ENCODE data around the gene KRT1.

KRT1 gene

DNA sequence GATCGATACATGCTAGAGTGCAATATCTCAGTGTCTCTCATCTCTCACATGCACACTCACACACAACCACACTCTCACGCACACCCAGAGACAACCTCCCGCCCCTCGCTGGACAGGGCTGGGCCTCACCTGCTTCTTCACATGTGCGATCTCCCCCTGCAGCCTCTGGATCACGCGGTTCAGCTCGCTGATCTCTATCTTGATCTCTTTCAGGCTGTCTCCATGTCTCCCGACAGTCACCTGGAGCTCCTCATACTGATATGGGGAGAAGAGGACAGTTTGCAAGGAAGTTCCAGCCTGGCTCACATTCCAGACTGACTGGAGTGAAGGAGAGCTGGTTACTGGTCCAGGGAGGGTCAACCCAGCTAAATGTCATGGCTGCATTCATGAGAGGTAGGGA lies 32.6 kb downstream of the KRT1 start:
- TF ChIP-seq EZH2 (IDR thresholded peaks at IDR 0.05) = no peak
- no peak for TF ChIP-seq FOXP2 (optimal IDR thresholded peaks at IDR 0.05; ENCODE audit: control extremely low read depth, extremely low read length, insufficient read depth)
- no peak for TF ChIP-seq POLR2AphosphoS5 (IDR thresholded peaks at IDR 0.05; ENCODE audit: borderline replicate concordance, low read depth, low read length)
- no peaks in the 10 kb centered on the region for H3K36me3 ChIP-seq (ENCODE audit: insufficient read depth, low read length)
- H3K4me3 ChIP-seq = no peak overlapping the region
- H3K27ac ChIP-seq = no peak overlapping the region
- H3K9me3 ChIP-seq (ENCODE audit: low read depth, low read length) = no peaks in the 10 kb centered on the region
- DNase-seq (ENCODE audit: low read depth, low spot score) = no peak
- no peak overlapping the region for H3K9ac ChIP-seq (ENCODE audit: insufficient read length)

DNA sequence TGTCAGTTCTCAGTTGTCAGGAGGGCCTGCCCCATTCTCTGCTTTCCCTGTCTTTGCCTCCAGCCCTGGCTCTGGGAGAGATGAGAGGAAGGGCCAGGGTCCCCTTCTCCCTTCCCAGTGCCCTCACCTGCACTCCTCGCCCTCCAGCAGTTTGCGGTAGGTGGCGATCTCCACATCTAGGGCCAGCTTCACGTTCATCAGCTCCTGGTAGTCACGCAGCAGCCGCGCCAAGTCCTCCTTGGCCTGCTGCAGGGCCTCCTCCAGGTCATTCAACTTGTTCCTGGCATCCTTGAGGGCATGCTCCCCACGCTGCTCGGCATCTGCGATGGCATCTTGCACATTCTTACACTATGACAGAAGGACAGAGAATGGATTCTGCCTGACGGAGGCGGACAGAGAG lies 33.6 kb downstream of the KRT1 start:
- Histone ChIP-seq H3K9me3 (ENCODE audit: low read depth, low read length) (no peaks in the 10 kb centered on the region), H3K36me3 (ENCODE audit: insufficient read depth, low read length) (no peaks in the 10 kb centered on the region)

DNA sequence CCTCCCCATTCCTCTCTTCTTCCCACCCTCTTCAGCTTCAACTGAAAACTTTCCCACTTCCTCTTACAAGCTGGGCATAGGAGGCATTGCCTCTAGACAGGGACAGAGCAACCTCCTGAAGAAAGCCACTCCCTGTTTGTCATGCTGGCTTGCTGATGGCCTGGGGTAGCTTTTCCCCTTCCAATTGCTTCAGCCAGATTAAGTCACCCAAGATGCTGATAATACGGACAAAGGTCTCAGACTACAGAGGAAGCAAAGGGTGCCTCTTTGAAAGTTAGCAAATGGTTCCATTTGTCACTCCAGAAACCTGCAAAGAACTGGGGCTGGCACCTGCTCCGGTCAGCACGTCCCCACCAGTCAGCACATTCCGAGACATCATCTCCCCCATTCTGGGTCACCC lies 34.2 kb downstream of the KRT1 start:
- Histone ChIP-seq H3K9me3 (ENCODE audit: low read depth, low read length) (no peaks in the 10 kb centered on the region), H3K36me3 (ENCODE audit: insufficient read depth, low read length) (no peaks in the 10 kb centered on the region), H3K27ac (no peak overlapping the region), H3K4me3 (no peak overlapping the region), H3K9ac (ENCODE audit: insufficient read length) (no peak overlapping the region)
- no peak for TF ChIP-seq POLR2AphosphoS5 (IDR thresholded peaks at IDR 0.05; ENCODE audit: borderline replicate concordance, low read depth, low read length)
- no peak for TF ChIP-seq FOXP2 (optimal IDR thresholded peaks at IDR 0.05; ENCODE audit: control extremely low read depth, extremely low read length, insufficient read depth)
- no peak for DNase-seq (ENCODE audit: low read depth, low spot score)

More for the DNA sequence above, 33.6 kb downstream of the KRT1 start:
- Histone ChIP-seq H3K9ac (ENCODE audit: insufficient read length) (no peak overlapping the region), H3K27ac (no peak overlapping the region), H3K4me3 (no peak overlapping the region)
- no peak for TF ChIP-seq FOXP2 (optimal IDR thresholded peaks at IDR 0.05; ENCODE audit: control extremely low read depth, extremely low read length, insufficient read depth)
- no peak for TF ChIP-seq POLR2AphosphoS5 (IDR thresholded peaks at IDR 0.05; ENCODE audit: borderline replicate concordance, low read depth, low read length)
- no peak for TF ChIP-seq EZH2 (IDR thresholded peaks at IDR 0.05)
- DNase-seq (ENCODE audit: low read depth, low spot score) = no peak

DNA sequence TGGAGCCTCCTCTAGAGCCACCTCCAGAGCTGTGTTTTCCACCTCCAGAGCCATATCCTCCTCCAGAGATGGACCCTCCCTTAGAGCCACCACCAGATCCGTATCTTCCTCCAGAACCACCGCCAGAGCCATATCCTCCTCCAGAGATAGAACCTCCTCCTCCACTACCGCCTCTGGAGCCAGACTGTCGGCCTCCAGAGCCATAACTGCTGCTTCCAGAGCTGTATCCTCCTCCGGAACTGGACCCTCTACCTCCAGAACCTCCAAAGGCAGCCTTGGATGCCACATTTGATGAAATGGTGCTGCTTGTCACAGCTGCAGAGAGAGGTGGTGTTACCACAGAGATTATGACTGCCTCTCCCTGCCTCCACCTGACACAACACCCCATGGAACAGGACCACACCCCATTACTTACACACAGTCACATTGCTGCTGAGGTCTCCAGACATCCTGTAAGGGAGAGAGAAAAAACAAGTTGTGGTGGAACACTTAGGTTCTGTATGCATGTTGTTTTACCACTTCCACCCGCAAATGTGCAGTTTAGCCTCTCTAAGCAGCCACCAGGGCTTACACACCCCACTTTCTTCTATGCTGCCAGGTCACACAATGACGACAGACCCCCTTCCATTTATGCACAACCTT lies 35.0 kb downstream of the KRT1 start:
- no peak for DNase-seq (ENCODE audit: low read depth, low spot score)
- Histone ChIP-seq H3K4me3 (no peak overlapping the region), H3K9ac (ENCODE audit: insufficient read length) (no peak overlapping the region), H3K36me3 (ENCODE audit: insufficient read depth, low read length) (no peaks in the 10 kb centered on the region), H3K27ac (no peak overlapping the region), H3K9me3 (ENCODE audit: low read depth, low read length) (no peaks in the 10 kb centered on the region)
- TF ChIP-seq POLR2AphosphoS5 (IDR thresholded peaks at IDR 0.05; ENCODE audit: borderline replicate concordance, low read depth, low read length) = no peak
- TF ChIP-seq FOXP2 (optimal IDR thresholded peaks at IDR 0.05; ENCODE audit: control extremely low read depth, extremely low read length, insufficient read depth) = no peak
- no peak for TF ChIP-seq EZH2 (IDR thresholded peaks at IDR 0.05)

DNA sequence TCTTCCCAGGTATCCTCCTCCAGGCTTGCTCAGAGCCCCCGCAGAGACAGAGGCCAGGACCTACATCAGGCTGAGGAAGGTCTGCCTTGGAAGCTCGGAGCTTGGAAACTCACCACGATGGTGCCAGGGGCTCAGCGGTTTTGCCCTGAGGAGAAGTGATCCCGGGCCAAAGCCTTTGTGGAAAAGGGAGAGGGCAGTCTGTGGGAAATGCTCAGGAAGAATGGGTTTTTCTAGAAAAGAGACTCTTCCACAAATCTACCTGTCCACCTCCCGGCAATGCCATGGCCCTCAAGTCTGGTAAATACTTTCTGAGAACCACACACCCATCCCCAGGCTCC lies 36.2 kb downstream of the KRT1 start:
- no peak overlapping the region for H3K9ac ChIP-seq (ENCODE audit: insufficient read length)
- no peak overlapping the region for H3K4me3 ChIP-seq
- H3K27ac ChIP-seq = no peak overlapping the region
- TF ChIP-seq EZH2 (IDR thresholded peaks at IDR 0.05) = no peak
- no peak for TF ChIP-seq POLR2AphosphoS5 (IDR thresholded peaks at IDR 0.05; ENCODE audit: borderline replicate concordance, low read depth, low read length)
- TF ChIP-seq FOXP2 (optimal IDR thresholded peaks at IDR 0.05; ENCODE audit: control extremely low read depth, extremely low read length, insufficient read depth) = no peak
- DNase-seq (ENCODE audit: low read depth, low spot score) = no peak
- H3K36me3 ChIP-seq (ENCODE audit: insufficient read depth, low read length) = no peaks in the 10 kb centered on the region
- no peaks in the 10 kb centered on the region for H3K9me3 ChIP-seq (ENCODE audit: low read depth, low read length)

DNA sequence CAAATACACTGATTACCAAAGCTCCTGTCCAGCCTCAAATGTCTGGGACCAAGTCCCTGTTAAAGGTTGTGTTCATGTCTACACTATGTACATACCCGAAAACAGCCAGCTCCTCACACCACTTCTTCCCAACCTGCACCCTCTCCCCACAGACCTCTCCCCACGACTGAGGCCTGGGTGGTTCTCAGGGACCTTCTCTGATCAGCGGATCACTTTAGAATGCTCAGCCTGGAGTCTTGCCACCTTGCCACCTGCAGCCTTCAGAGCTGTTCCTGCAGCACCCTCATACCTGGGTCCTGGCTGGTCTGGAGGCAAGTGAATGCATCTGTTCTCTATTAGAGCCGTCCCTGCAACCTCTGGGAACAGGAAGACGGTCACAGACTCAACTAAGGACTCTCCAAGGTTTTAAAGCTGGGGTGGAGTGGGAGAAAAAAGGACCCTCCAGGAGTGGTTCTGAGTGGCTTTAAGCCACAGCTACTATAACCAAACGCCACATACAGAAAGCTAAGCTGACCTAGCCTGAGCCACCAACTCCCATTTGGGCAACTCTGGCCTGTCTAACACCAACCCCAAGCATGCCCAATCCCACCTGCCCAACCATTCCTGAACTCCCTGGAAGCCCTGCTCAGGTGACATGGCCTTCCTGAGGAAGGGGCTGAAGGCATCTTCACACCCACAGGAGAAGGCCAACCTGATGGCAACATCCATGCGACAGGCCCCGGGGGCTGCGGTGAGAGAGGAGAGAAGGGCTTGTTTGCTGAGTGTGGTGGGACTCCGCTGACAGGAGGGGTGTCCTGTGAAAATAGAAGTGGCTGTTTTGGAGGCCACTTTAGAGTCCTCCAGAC lies 36.8 kb downstream of the KRT1 start:
- no peak overlapping the region for H3K4me3 ChIP-seq
- no peaks in the 10 kb centered on the region for H3K9me3 ChIP-seq (ENCODE audit: low read depth, low read length)
- no peak overlapping the region for H3K27ac ChIP-seq
- no peaks in the 10 kb centered on the region for H3K36me3 ChIP-seq (ENCODE audit: insufficient read depth, low read length)
- no peak overlapping the region for H3K9ac ChIP-seq (ENCODE audit: insufficient read length)
- no peak for TF ChIP-seq POLR2AphosphoS5 (IDR thresholded peaks at IDR 0.05; ENCODE audit: borderline replicate concordance, low read depth, low read length)
- TF ChIP-seq FOXP2 (optimal IDR thresholded peaks at IDR 0.05; ENCODE audit: control extremely low read depth, extremely low read length, insufficient read depth) = no peak
- no peak for TF ChIP-seq EZH2 (IDR thresholded peaks at IDR 0.05)
- DNase-seq (ENCODE audit: low read depth, low spot score) = no peak

DNA sequence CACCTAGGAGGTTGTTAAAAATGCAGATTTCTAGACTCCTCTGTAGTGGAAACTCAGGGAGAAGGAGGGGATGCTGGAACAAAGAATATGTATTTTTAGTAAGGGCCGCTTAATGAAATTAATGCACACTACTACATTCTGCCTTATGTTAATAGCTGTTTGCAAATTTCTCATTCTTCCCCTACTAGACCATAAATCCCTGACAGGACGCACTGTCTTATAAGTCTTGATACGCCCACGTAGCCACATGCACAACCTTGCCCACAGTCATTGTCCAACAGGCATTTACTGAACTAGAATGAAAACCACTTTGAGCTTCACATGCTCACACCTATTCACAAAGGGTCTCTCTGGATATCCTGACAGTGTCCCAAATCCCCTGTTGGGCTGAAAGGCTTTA lies 38.7 kb downstream of the KRT1 start:
- Histone ChIP-seq H3K36me3 (ENCODE audit: insufficient read depth, low read length) (no peaks in the 10 kb centered on the region), H3K9me3 (ENCODE audit: low read depth, low read length) (no peaks in the 10 kb centered on the region), H3K9ac (ENCODE audit: insufficient read length) (no peak overlapping the region), H3K4me3 (no peak overlapping the region), H3K27ac (no peak overlapping the region)
- no peak for DNase-seq (ENCODE audit: low read depth, low spot score)
- TF ChIP-seq POLR2AphosphoS5 (IDR thresholded peaks at IDR 0.05; ENCODE audit: borderline replicate concordance, low read depth, low read length) (no peak), EZH2 (IDR thresholded peaks at IDR 0.05) (no peak), FOXP2 (optimal IDR thresholded peaks at IDR 0.05; ENCODE audit: control extremely low read depth, extremely low read length, insufficient read depth) (no peak)

DNA sequence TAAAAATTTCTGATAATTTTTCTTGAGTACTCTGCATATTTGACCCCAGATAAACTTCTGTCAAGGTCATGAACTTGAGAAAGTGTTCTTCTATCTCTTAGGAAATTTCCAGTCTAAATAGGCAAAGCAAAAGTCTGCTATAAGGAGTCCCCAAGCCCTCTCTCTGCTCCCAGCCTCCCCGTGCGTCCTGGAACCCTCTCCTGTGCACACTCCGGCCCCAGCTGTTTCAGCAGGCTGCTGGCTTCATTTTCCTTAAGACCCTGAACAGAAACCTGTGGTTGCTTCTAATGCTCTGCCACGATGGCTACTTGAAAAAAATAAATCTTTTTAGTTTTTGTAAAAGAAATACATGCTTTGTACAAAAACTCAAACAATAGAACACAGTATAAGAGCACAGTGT lies 42.9 kb downstream of the KRT1 start:
- H3K9me3 ChIP-seq (ENCODE audit: low read depth, low read length) = no peaks in the 10 kb centered on the region
- no peaks in the 10 kb centered on the region for H3K36me3 ChIP-seq (ENCODE audit: insufficient read depth, low read length)
- DNase-seq (ENCODE audit: low read depth, low spot score) = no peak
- H3K27ac ChIP-seq = no peak overlapping the region
- H3K9ac ChIP-seq (ENCODE audit: insufficient read length) = no peak overlapping the region
- TF ChIP-seq FOXP2 (optimal IDR thresholded peaks at IDR 0.05; ENCODE audit: control extremely low read depth, extremely low read length, insufficient read depth) = no peak
- H3K4me3 ChIP-seq = no peak overlapping the region

Data from SK-N-MC (cell line).